H1 (cell line): ENCODE data around the gene CACNB4. TPM values are rescaled to one million over a fixed set of nuclear protein-coding genes. Genes with fewer than 3 reads are reported as not detected.

Experiments
- CTCF ChIA-PET: fragments of 300-600 bp; sonication (Branson Sonifier 250); formaldehyde crosslinking; loops from one replicate; lab custom pipeline; 2021; ENCODE audit not compliant: partially characterized antibody; lab: Charles Lee
- POLR2A ChIA-PET: fragments of 300-600 bp; sonication (Branson Sonifier 250); formaldehyde crosslinking; loops from one replicate; lab custom pipeline; 2021; ENCODE audit warnings: inconsistent platforms; ENCODE audit not compliant: partially characterized antibody; lab: Charles Lee
- DNase-seq, 2 experiments: peaks; one replicate each; pipeline versions ENCODE4 v3.0.0 to v3.0.0-alpha.2; 2010 to 2022; ENCODE audit warnings: low spot score in 2 of 2, low read depth in 1 of 2, mixed read lengths in 1 of 2
- FAIRE-seq: peaks from 2 replicates; lab custom pipeline; 2011; peaks lifted over from hg19 to GRCh38; lab: Jason Lieb, UNC
- H2AFZ ChIP-seq: 2 replicates; pipeline ENCODE4 v1.8.1; 2012; ENCODE audit warnings: low read length, inconsistent platforms
- H2AK5ac ChIP-seq: 2 replicates; pipeline ENCODE4 v1.6.1; 2013; ENCODE audit warnings: low read depth, low read length
- H2BK120ac ChIP-seq: replicated peaks from 2 replicates; pipeline ENCODE3; 2013; ENCODE audit warnings: low read depth, low read length, inconsistent platforms
- H2BK12ac ChIP-seq: 2 replicates; pipeline ENCODE4 v1.6.1; 2013; ENCODE audit warnings: low read depth, low read length
- H2BK15ac ChIP-seq: 2 replicates; pipeline ENCODE4 v1.6.1; 2013; ENCODE audit warnings: low read length
- H2BK20ac ChIP-seq: 2 replicates; pipeline ENCODE4 v1.6.1; 2013; ENCODE audit warnings: low read length
- H2BK5ac ChIP-seq: 2 replicates; pipeline ENCODE4 v1.6.1; 2013; ENCODE audit warnings: low read depth, low read length
- H3K14ac ChIP-seq: 2 replicates; pipeline ENCODE4 v1.6.1; 2013; ENCODE audit warnings: inconsistent platforms; ENCODE audit not compliant: insufficient read length
- H3K18ac ChIP-seq: 2 replicates; pipeline ENCODE4 v1.6.1; 2013; ENCODE audit warnings: low read length; ENCODE audit errors: extremely low read depth
- H3K23ac ChIP-seq: 2 replicates; pipeline ENCODE4 v1.6.1; 2013; ENCODE audit warnings: inconsistent platforms; ENCODE audit not compliant: insufficient read length
- H3K23me2 ChIP-seq: 2 replicates; pipeline ENCODE4 v1.6.1; 2013; ENCODE audit warnings: low read depth, low read length
- H3K27ac ChIP-seq: 2 replicates; pipeline ENCODE4 v1.6.1; 2011; ENCODE audit warnings: low read depth, low read length, inconsistent platforms
- H3K27me3 ChIP-seq, 4 experiments: replicated peaks in 1 of 4; 1 replicate in 1 of 4; 2 replicates in 3 of 4; pipeline versions ENCODE4 v1.6.1 to v1.8.1; 2011 to 2013; ENCODE audit warnings: low read length in 3 of 4, mild to moderate bottlenecking in 3 of 4, inconsistent platforms in 2 of 4, mixed read lengths in 2 of 4, moderate library complexity in 1 of 4; ENCODE audit not compliant: control insufficient read depth in 3 of 4, insufficient read depth in 3 of 4; ENCODE audit errors: extremely low read depth in 1 of 4
- H3K36me3 ChIP-seq, 4 experiments: 2 replicates each; pipeline versions ENCODE4 v1.6.1 to v1.8.1; 2011 to 2013; ENCODE audit warnings: mild to moderate bottlenecking in 4 of 4, low read length in 3 of 4, moderate library complexity in 2 of 4, control low read depth in 1 of 4, inconsistent platforms in 1 of 4; ENCODE audit not compliant: insufficient read depth in 4 of 4, control insufficient read depth in 2 of 4
- H3K4ac ChIP-seq: replicated peaks from 2 replicates; pipeline ENCODE3; 2013; ENCODE audit warnings: low read length, low read depth, mixed read lengths, inconsistent platforms; ENCODE audit not compliant: insufficient read length
- H3K4me1 ChIP-seq, 4 experiments: replicated peaks in 1 of 4; 1 replicate in 1 of 4; 2 replicates in 3 of 4; pipeline versions ENCODE4 v1.6.1 to v1.8.1; 2011 to 2013; ENCODE audit warnings: low read length in 3 of 4, inconsistent platforms in 2 of 4, mixed read lengths in 1 of 4; ENCODE audit not compliant: insufficient read depth in 4 of 4, control insufficient read depth in 3 of 4
- H3K4me2 ChIP-seq, 2 experiments: 2 replicates each; pipeline versions ENCODE4 v1.6.1 to v1.8.1; 2011 to 2013; ENCODE audit warnings: low read depth in 2 of 2, low read length in 2 of 2, control low read depth in 1 of 2, inconsistent platforms in 1 of 2, mild to moderate bottlenecking in 1 of 2; ENCODE audit not compliant: insufficient read depth in 1 of 2
- H3K4me3 ChIP-seq, 4 experiments: fragments of 200-600, 300-600 bp in 1 of 4; sonication (generic), shearing (Covaris generic), sonication (Bioruptor Twin) in 1 of 4; 2 replicates each; pipeline versions ENCODE4 v1.5.1 to v1.8.1; 2011 to 2016; ENCODE audit warnings: low read length in 4 of 4, low read depth in 3 of 4, control low read depth in 2 of 4, inconsistent platforms in 2 of 4, mild to moderate bottlenecking in 2 of 4, mixed read lengths in 1 of 4, moderate library complexity in 1 of 4; ENCODE audit not compliant: insufficient read depth in 2 of 4; ENCODE audit errors: extremely low read depth in 1 of 4
- H3K56ac ChIP-seq: replicated peaks from 2 replicates; pipeline ENCODE3; 2013; ENCODE audit warnings: low read depth, mild to moderate bottlenecking, mixed read lengths, low read length, inconsistent platforms; ENCODE audit not compliant: insufficient read length
- H3K79me1 ChIP-seq: 2 replicates; pipeline ENCODE4 v1.6.1; 2013; ENCODE audit warnings: low read depth, low read length, control low read depth
- H3K79me2 ChIP-seq, 2 experiments: 2 replicates each; pipeline versions ENCODE4 v1.6.1 to v1.8.1; 2012 to 2013; ENCODE audit warnings: low read length in 2 of 2, mild to moderate bottlenecking in 2 of 2, inconsistent platforms in 1 of 2; ENCODE audit not compliant: insufficient read depth in 2 of 2, control insufficient read depth in 1 of 2
- H3K9ac ChIP-seq, 4 experiments: replicated peaks in 1 of 4; 1 replicate in 1 of 4; 2 replicates in 3 of 4; pipeline versions ENCODE4 v1.6.1 to v1.8.1; 2011 to 2013; ENCODE audit warnings: low read depth in 3 of 4, low read length in 3 of 4, control low read depth in 2 of 4, mild to moderate bottlenecking in 2 of 4, moderate library complexity in 2 of 4, inconsistent platforms in 1 of 4; ENCODE audit errors: extremely low read depth in 1 of 4
- H3K9me3 ChIP-seq, 2 experiments: 2 replicates each; pipeline versions ENCODE4 v1.6.1 to v1.8.1; 2012 to 2013; ENCODE audit warnings: mild to moderate bottlenecking in 2 of 2, moderate library complexity in 2 of 2, control low read depth in 1 of 2, inconsistent platforms in 1 of 2, low read depth in 1 of 2, low read length in 1 of 2, mixed read lengths in 1 of 2; ENCODE audit not compliant: insufficient read depth in 2 of 2
- H4K20me1 ChIP-seq, 2 experiments: replicated peaks in 1 of 2; 2 replicates each; pipeline versions ENCODE3 to v1.8.1; 2011 to 2013; ENCODE audit warnings: inconsistent platforms in 2 of 2, low read length in 2 of 2, mild to moderate bottlenecking in 1 of 2; ENCODE audit not compliant: insufficient read depth in 2 of 2, control insufficient read depth in 1 of 2
- H4K5ac ChIP-seq: 2 replicates; pipeline ENCODE4 v1.6.1; 2013; ENCODE audit warnings: low read length, low read depth, mixed read lengths, inconsistent platforms; ENCODE audit not compliant: insufficient read length
- H4K8ac ChIP-seq: 2 replicates; pipeline ENCODE4 v1.8.0; 2013; ENCODE audit warnings: mild to moderate bottlenecking, moderate library complexity, low read length, inconsistent platforms; ENCODE audit not compliant: insufficient read depth; ENCODE audit errors: extremely low read depth
- H4K91ac ChIP-seq: replicated peaks from 2 replicates; pipeline ENCODE3; 2013; ENCODE audit warnings: low read length, mixed read lengths, inconsistent platforms; ENCODE audit not compliant: insufficient read length
- CBX8 ChIP-seq: fragments of 300-800, 300-1000 bp; sonication (generic); IDR thresholded peaks from 2 replicates; pipeline ENCODE4 v1.7.1; 2016; ENCODE audit warnings: low read depth, low read length, borderline replicate concordance
- CEBPB ChIP-seq: IDR thresholded peaks from 2 replicates; pipeline ENCODE4 v1.6.1; 2012; ENCODE audit warnings: low read depth, low read length
- FOSL1 ChIP-seq: IDR thresholded peaks from 2 replicates; pipeline ENCODE4 v1.6.1; 2011; ENCODE audit warnings: mild to moderate bottlenecking, low read depth, low read length, moderate library complexity; ENCODE audit not compliant: insufficient read depth
- KDM4A ChIP-seq: IDR thresholded peaks from one replicate; pipeline ENCODE4 v1.7.1; 2012; ENCODE audit warnings: low read depth, mild to moderate bottlenecking, moderate library complexity, low read length, inconsistent platforms; ENCODE audit not compliant: severe bottlenecking
- NANOG ChIP-seq: IDR thresholded peaks from 2 replicates; pipeline ENCODE4 v1.6.1; 2011; ENCODE audit warnings: low read length, low read depth, mild to moderate bottlenecking, inconsistent platforms; ENCODE audit not compliant: insufficient read depth, poor library complexity, severe bottlenecking
- PHF8 ChIP-seq: fragments of 200-600 bp; sonication (generic); conservative IDR thresholded peaks from 2 replicates; pipeline ENCODE4 v1.7.1; 2012; ENCODE audit warnings: low read depth, mild to moderate bottlenecking, inconsistent platforms, low read length, moderate library complexity
- POLR2AphosphoS5 ChIP-seq: IDR thresholded peaks from 2 replicates; pipeline ENCODE4 v1.6.1; 2011; ENCODE audit warnings: low read depth, low read length
- RAD21 ChIP-seq, 2 experiments: IDR thresholded peaks in 1 of 2; conservative IDR thresholded peaks in 1 of 2; 2 replicates each; pipeline ENCODE4 v1.6.1; 2011; ENCODE audit warnings: low read depth in 2 of 2, low read length in 2 of 2, improper control_type of control experiment in 1 of 2, inconsistent platforms in 1 of 2, mild to moderate bottlenecking in 1 of 2, moderate library complexity in 1 of 2
- SIN3A ChIP-seq, 2 experiments: IDR thresholded peaks in 1 of 2; conservative IDR thresholded peaks in 1 of 2; 2 replicates each; pipeline ENCODE4 v1.6.1; 2011 to 2012; ENCODE audit warnings: low read length in 2 of 2, improper control_type of control experiment in 1 of 2, low read depth in 1 of 2, mild to moderate bottlenecking in 1 of 2
- ZNF274 ChIP-seq: IDR thresholded peaks from 2 replicates; pipeline ENCODE4 v1.7.0; 2012; ENCODE audit warnings: low read length, borderline replicate concordance; ENCODE audit errors: extremely low read depth
- WGBS, 2 experiments: shearing (Covaris generic) in 1 of 2; methylation state at CpG; one replicate each; pipeline versions ENCODE4 v1.1.6 to v1.1.7; 2013 to 2015; ENCODE audit warnings: low lambda C conversion rate in 2 of 2, mixed read lengths in 2 of 2, inconsistent platforms in 1 of 2, low coverage in 1 of 2, missing lambda C conversion rate in 1 of 2; ENCODE audit not compliant: insufficient replicate concordance in 2 of 2, insufficient coverage in 1 of 2, insufficient read length in 1 of 2; ENCODE audit errors: extremely low coverage in 1 of 2, missing lambda C conversion rate in 1 of 2; 5-methylcytosine and 5-hydroxymethylcytosine counted together
- polyA plus RNA-seq, 7 experiments: library from polyadenylated mRNA; depleted of rRNA in 3 of 7; stranded (reverse) in 5 of 7; unstranded in 2 of 7; fragments of >200 nt in 5 of 7; fragments of 200-250 nt in 2 of 7; gene quantifications; 1 replicate in 5 of 7; 2 replicates in 1 of 7; 4 replicates in 1 of 7; pipeline versions ENCODE4 v1.2.1 to v1.2.3, GENCODE V29; 2011 to 2013; ENCODE audit warnings: missing spikeins in 2 of 7, mixed read lengths in 2 of 7
- total RNA-seq: library from RNA; stranded (reverse); fragmentation: NEBNext Ultra II Directional; extraction: Animal tissue kit (Norgen Biotek cat#: 25700); gene quantifications from 2 replicates; pipeline ENCODE4 v1.2.1, GENCODE V29; 2021

Gene CACNB4
- total and polyA plus RNA-seq, 2 of the 8 experiments (the other 6 are each of a cell fraction or from before 2014, with no cell fraction given): 2.0 to 4.0 TPM

GRCh38 chr2:152062125-152063091 lies 36.4 kb downstream of the CACNB4 start:
- FAIRE-seq (no peak), DNase-seq (no peak)
- Histone ChIP-seq H3K36me3 (no peaks in the 10 kb centered on the region), H3K4ac (no peak overlapping the region), H4K8ac (no peak overlapping the region), H3K18ac (no peak overlapping the region), H3K14ac (no peak overlapping the region), H2AFZ (no peak overlapping the region), H4K20me1 (no peaks in the 10 kb centered on the region), H3K9ac (no peak overlapping the region), H4K91ac (no peak overlapping the region), H2BK15ac (no peak overlapping the region), H2BK5ac (no peak overlapping the region), H3K79me2 (no peaks in the 10 kb centered on the region), H3K79me1 (no peaks in the 10 kb centered on the region), H4K5ac (no peak overlapping the region), H3K27me3 (no peaks in the 10 kb centered on the region), H2BK20ac (no peak overlapping the region), H2BK12ac (no peak overlapping the region), H3K4me1 (no peaks in the 10 kb centered on the region; a peak in 2 of 7 replicates), H3K23ac (no peak overlapping the region), H3K4me3 (no peak overlapping the region), H2BK120ac (no peak overlapping the region), H3K56ac (no peak overlapping the region), H3K23me2 (no peaks in the 10 kb centered on the region), H3K4me2 (no peak overlapping the region), H2AK5ac (no peak overlapping the region), H3K27ac (no peak overlapping the region), H3K9me3 (peaks cover 9 to 10% of the 10 kb centered on the region in 2 experiments; a peak in 3 of 4 replicates)
- WGBS, 2 experiments: 90% methylated on average over 7 of the region's 7 CpGs; no CpG with 5 or more reads in 1 of the 2 experiments
- TF ChIP-seq SIN3A (conservative IDR thresholded peaks at IDR 0.05 in 1 of 2, IDR thresholded peaks at IDR 0.05 in 1 of 2; ENCODE audit: low read depth in 1 of 2, low read length in 2 of 2) (no peak), NANOG (no peak), RAD21 (IDR thresholded peaks at IDR 0.05 in 1 of 2, conservative IDR thresholded peaks at IDR 0.05 in 1 of 2; ENCODE audit: low read depth in 2 of 2, low read length in 2 of 2) (no peak), POLR2AphosphoS5 (no peak), KDM4A (no peak), PHF8 (no peak), ZNF274 (no peak), CEBPB (no peak), FOSL1 (no peak), CBX8 (no peak)
- ChIA-PET POLR2A (no interaction called here), CTCF (interaction anchor here (0.6 to 1.6 kb wide), 6 partner anchors 10 to 37 kb away, joined by 3 to 4 read pairs (median 3); no protein-coding TSS in a partner anchor)
